Psoas muscle (tissue), 8 donors: ENCODE data around the gene PRRX2. TPM values are rescaled to one million over a fixed set of nuclear protein-coding genes. Genes with fewer than 3 reads are reported as not detected.

Experiments
- ATAC-seq, 4 donors: fragments of 200-7000 bp; cut with Tn5 transposase; one replicate each; pipeline ENCODE4 v1.9.1; 2020; ENCODE audit warnings: moderate library complexity in 3 of 4, mild to moderate bottlenecking in 2 of 4
- DNase-seq, 2 donors: peaks; one replicate each; pipeline ENCODE4 v3.0.0-alpha.2; 2020
- H3K27ac ChIP-seq: fragments of 200-600 bp; one replicate; pipeline ENCODE4 v1.8.0; 2022
- H3K27me3 ChIP-seq, 3 donors: fragments of 200-600 bp in 1 of 3; one replicate each; pipeline versions ENCODE4 v1.6.1 to v1.8.0; 2013 to 2022; ENCODE audit warnings: low read length in 2 of 3, mild to moderate bottlenecking in 2 of 3, moderate library complexity in 1 of 3; ENCODE audit not compliant: insufficient read depth in 3 of 3
- H3K36me3 ChIP-seq, 2 donors: fragments of 200-600 bp in 1 of 2; one replicate each; pipeline versions ENCODE4 v1.6.1 to v1.8.0; 2013 to 2022; ENCODE audit warnings: low read depth in 1 of 2, mild to moderate bottlenecking in 1 of 2, moderate library complexity in 1 of 2; ENCODE audit not compliant: insufficient read depth in 1 of 2
- H3K4me1 ChIP-seq: fragments of 200-600 bp; one replicate; pipeline ENCODE4 v1.8.0; 2022
- H3K4me3 ChIP-seq: fragments of 200-600 bp; one replicate; pipeline ENCODE4 v1.8.0; 2022; ENCODE audit warnings: mild to moderate bottlenecking
- H3K9me3 ChIP-seq: fragments of 200-600 bp; one replicate; pipeline ENCODE4 v1.8.0; 2022
- WGBS, 3 donors: extraction: QIAGEN DNeasy Blood & Tissue Kit; methylation state at CpG; one replicate each; pipeline versions ENCODE4 v1.1.6 to v1.1.7; 2013; 5-methylcytosine and 5-hydroxymethylcytosine counted together
- intact Hi-C, 2 donors: fragments of 100-400 bp; cut with DNase I; formaldehyde crosslinking; loops; one replicate each; pipeline versions ENCODE4 v1.11.0 to v1.14.2; 2022
- polyA plus RNA-seq, 3 donors: library from polyadenylated mRNA; stranded (reverse); fragments of 200-250 nt; gene quantifications; one replicate each; pipeline ENCODE4 v1.2.3, GENCODE V29; 2013
- total RNA-seq, 4 donors: library from RNA; stranded (reverse); fragmentation: NEBNext Ultra II Directional in 2 of 4; extraction: Animal tissue kit (Norgen Biotek cat#: 25700) in 2 of 4; gene quantifications; one replicate each; pipeline versions ENCODE4 v1.2.1 to v1.2.4, GENCODE V29; 2021 to 2023
- TF ChIP-seq, protein P1 (sequence below): fragments of 200-600 bp; IDR thresholded peaks from one replicate; pipeline ENCODE4 v1.8.0; 2022; ENCODE audit warnings: antibody characterized with exemption
- donor health status: healthy with polysubstance abuse.
- donor health status: DM: no; HTN: no; CAD: no; lungs with moderate emphysema.
- donor health status: Bipolar disorder and iron deficiency.
- donor health status: healthy.
- donor health status: DM: yes; HTN: yes; CAD: no.
- donor health status: DM: no; HTN: no; CAD: no.
- donor health status: DM: no; HTN: no; CAD: no.
- donor health status: DM: yes; HTN: yes; CAD: no.

Gene PRRX2
- total and polyA plus RNA-seq, 7 donors, result 0.03 to 1.1 (median 0.49) TPM

DNA sequence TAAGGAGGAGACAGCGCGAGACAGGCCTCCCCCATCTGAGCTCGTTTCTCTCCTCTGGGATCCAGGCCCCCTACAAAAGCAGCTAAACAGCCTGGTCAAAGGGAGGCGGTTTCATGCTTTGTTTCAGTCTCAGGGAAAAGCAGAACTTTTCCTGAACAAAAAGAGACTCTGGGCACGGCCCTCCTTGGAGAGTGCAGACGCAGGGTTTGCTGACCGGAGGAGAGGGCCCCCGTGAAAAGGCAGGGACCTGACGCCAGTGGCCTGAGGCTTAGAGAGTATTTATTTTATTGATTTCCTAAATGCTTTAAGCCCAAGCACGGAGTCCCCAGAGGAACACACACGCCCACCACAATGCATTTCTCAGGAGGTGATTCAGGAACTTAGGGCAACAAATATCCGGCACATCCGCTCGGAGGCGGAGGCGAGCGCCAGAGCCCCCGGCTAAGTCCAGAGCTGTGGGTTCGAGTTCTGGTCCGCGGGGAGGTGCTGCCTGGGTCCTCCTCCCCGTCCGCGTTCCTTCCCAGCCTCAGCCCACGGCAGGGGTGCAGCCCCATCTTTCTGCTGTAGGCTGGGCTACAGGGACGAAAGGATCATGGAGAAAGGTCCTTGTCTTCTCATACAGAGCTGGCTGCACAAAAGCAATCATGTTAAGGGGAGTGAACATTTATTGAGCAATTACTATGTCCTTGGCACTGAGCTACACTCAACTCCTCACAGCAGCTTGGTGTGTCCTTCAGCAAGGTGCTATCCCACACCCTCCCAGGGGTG, 47.4 kb downstream of the PRRX2 start:
- 53 to 59% (median 56%) methylated on average over 26 of the region's 26 CpGs for WGBS, 3 donors
- DNase-seq (no peak), ATAC-seq (peak in 1 of 4 donors; percentile 26)
- Histone ChIP-seq H3K9me3 (no peaks in the 10 kb centered on the region), H3K4me1 (no peaks in the 10 kb centered on the region), H3K4me3 (no peak overlapping the region), H3K36me3 (no peaks in the 10 kb centered on the region), H3K27me3 (peaks cover 0 to 40% (median 2%) of the 10 kb centered on the region in 3 donors), H3K27ac (no peak overlapping the region)
- intact Hi-C loops, result no loop called here
- TF ChIP-seq, protein P1, sequence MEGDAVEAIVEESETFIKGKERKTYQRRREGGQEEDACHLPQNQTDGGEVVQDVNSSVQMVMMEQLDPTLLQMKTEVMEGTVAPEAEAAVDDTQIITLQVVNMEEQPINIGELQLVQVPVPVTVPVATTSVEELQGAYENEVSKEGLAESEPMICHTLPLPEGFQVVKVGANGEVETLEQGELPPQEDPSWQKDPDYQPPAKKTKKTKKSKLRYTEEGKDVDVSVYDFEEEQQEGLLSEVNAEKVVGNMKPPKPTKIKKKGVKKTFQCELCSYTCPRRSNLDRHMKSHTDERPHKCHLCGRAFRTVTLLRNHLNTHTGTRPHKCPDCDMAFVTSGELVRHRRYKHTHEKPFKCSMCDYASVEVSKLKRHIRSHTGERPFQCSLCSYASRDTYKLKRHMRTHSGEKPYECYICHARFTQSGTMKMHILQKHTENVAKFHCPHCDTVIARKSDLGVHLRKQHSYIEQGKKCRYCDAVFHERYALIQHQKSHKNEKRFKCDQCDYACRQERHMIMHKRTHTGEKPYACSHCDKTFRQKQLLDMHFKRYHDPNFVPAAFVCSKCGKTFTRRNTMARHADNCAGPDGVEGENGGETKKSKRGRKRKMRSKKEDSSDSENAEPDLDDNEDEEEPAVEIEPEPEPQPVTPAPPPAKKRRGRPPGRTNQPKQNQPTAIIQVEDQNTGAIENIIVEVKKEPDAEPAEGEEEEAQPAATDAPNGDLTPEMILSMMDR, result no peak

- no peak for ATAC-seq
- Histone ChIP-seq H3K36me3 (no peaks in the 10 kb centered on the region), H3K9me3 (no peaks in the 10 kb centered on the region), H3K4me3 (no peak overlapping the region), H3K27ac (no peak overlapping the region), H3K4me1 (no peaks in the 10 kb centered on the region), H3K27me3 (peaks cover 0 to 42% (median 2%) of the 10 kb centered on the region in 3 donors)
- 85 to 90% (median 87%) methylated on average over 10 of the region's 10 CpGs for WGBS, 3 donors
- TF ChIP-seq, protein P1, result no peak
- no peak for DNase-seq
- intact Hi-C loops, result no loop called here
Observed at GRCh38 chr9:129713402-129713679, 47.9 kb downstream of the PRRX2 start.

DNA sequence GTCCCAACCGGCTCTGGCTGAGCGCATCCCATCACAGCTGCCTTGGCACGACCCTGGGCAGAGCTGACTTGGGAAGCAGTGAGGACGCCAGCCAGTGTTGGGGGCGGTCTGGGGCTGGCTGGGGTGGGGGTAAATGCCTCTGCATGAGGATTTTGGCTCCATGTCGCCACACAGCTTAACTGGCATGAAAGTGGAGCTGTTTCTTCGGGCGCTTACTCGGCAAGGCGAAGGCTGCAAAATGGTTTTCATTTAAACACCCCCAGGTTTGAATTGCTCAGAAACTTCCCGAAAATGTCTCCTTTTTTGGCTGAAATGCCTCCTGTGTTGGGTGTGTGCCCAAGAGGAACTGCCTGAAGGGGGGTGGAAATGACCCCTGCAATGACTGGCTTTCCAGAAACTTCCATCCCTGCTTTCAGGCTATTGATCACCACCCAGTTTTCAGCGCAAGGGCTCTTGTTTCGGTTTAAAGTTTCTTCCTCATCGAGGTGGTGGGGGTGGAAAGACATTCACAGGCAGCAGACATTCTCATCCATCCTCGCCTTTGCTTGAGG, 49.1 kb downstream of the PRRX2 start:
- Histone ChIP-seq H3K4me3 (no peak overlapping the region), H3K27me3 (peaks cover 0 to 50% (median 2%) of the 10 kb centered on the region in 3 donors)
- WGBS, 3 donors, result 25 to 30% (median 29%) methylated on average over 15 of the region's 15 CpGs

GRCh38 chr9:129716091-129716490, 50.6 kb downstream of the PRRX2 start:
- intact Hi-C loops, result no loop called here
- Histone ChIP-seq H3K27ac (no peak overlapping the region), H3K4me1 (no peaks in the 10 kb centered on the region), H3K27me3 (peaks cover 0 to 64% (median 5%) of the 10 kb centered on the region in 3 donors), H3K4me3 (no peak overlapping the region), H3K36me3 (no peaks in the 10 kb centered on the region), H3K9me3 (no peaks in the 10 kb centered on the region)
- TF ChIP-seq, protein P1, result no peak
- WGBS, 3 donors, result 47 to 61% (median 50%) methylated on average over 5 of the region's 5 CpGs
- ATAC-seq (no peak), DNase-seq (no peak)

More for the DNA sequence above, 49.1 kb downstream of the PRRX2 start:
- Histone ChIP-seq H3K27ac (no peak overlapping the region), H3K4me1 (no peaks in the 10 kb centered on the region), H3K9me3 (no peaks in the 10 kb centered on the region), H3K36me3 (no peaks in the 10 kb centered on the region)
- intact Hi-C loops, result no loop called here
- ATAC-seq (no peak), DNase-seq (no peak)
- TF ChIP-seq, protein P1, result no peak
